Caco-2 (cell line): ENCODE data around the gene SERPINE3. TPM values are rescaled to one million over a fixed set of nuclear protein-coding genes. Genes with fewer than 3 reads are reported as not detected.

Experiments
- BruUV-seq: library from RNA; stranded (reverse); fragments of 400-500 nt; replicated peaks from 2 replicates; lab custom pipeline; 2021; lab: Mats Ljungman, UMichigan
- CTCF ChIA-PET: fragments of 300-600 bp; sonication (Branson Sonifier 250); formaldehyde crosslinking; loops from one replicate; lab custom pipeline; 2022; ENCODE audit warnings: antibody characterized with exemption; lab: Charles Lee
- POLR2A ChIA-PET: fragments of 300-600 bp; sonication (Branson Sonifier 250); formaldehyde crosslinking; loops from one replicate; lab custom pipeline; 2022; ENCODE audit warnings: antibody characterized with exemption; lab: Charles Lee
- DNase-seq, 2 experiments: peaks; one replicate each; pipeline versions ENCODE4 v3.0.0 to v3.0.0-alpha.2; 2020 to 2022
- H3K27me3 ChIP-seq: replicated peaks from 2 replicates; pipeline ENCODE4 v1.6.0; 2011; ENCODE audit warnings: low read length; ENCODE audit not compliant: control insufficient read depth, insufficient read depth
- H3K36me3 ChIP-seq: 2 replicates; pipeline ENCODE4 v1.5.1; 2011; ENCODE audit warnings: low read length; ENCODE audit not compliant: control insufficient read depth, insufficient read depth
- H3K4me1 ChIP-seq: fragments of 250-450 bp; sonication (Bioruptor Pico); 2 replicates; pipeline ENCODE4 v1.5.1; 2020; ENCODE audit warnings: mild to moderate bottlenecking
- H3K4me3 ChIP-seq: 2 replicates; pipeline ENCODE4 v1.5.1; 2011; ENCODE audit warnings: low read depth, mild to moderate bottlenecking, control low read depth, low read length
- H3K9me3 ChIP-seq: fragments of 250-450 bp; sonication (Bioruptor Pico); 2 replicates; pipeline ENCODE4 v1.5.1; 2020; ENCODE audit warnings: mild to moderate bottlenecking, moderate library complexity
- H3K27ac Mint-ChIP-seq: one replicate; pipeline ENCODE4 v1.8.0; 2022; ENCODE audit warnings: mixed read lengths; ENCODE audit not compliant: unreplicated experiment
- H3K27me3 Mint-ChIP-seq: one replicate; pipeline ENCODE4 v1.8.0; 2022; ENCODE audit warnings: mixed read lengths; ENCODE audit not compliant: insufficient read depth, unreplicated experiment
- H3K36me3 Mint-ChIP-seq: one replicate; pipeline ENCODE4 v1.8.0; 2022; ENCODE audit warnings: mild to moderate bottlenecking, mixed read lengths; ENCODE audit not compliant: insufficient read depth, unreplicated experiment
- H3K4me1 Mint-ChIP-seq: one replicate; pipeline ENCODE4 v1.8.0; 2022; ENCODE audit warnings: low read depth, mixed read lengths; ENCODE audit not compliant: unreplicated experiment
- H3K4me3 Mint-ChIP-seq: one replicate; pipeline ENCODE4 v1.8.0; 2022; ENCODE audit warnings: mild to moderate bottlenecking, moderate library complexity, mixed read lengths; ENCODE audit not compliant: unreplicated experiment
- H3K9me3 Mint-ChIP-seq: one replicate; pipeline ENCODE4 v1.8.0; 2022; ENCODE audit warnings: mixed read lengths; ENCODE audit not compliant: unreplicated experiment
- CTCF ChIP-seq, 2 experiments: fragments of 200-600 bp in 1 of 2; IDR thresholded peaks; 1 replicate in 1 of 2; 2 replicates in 1 of 2; pipeline versions ENCODE4 v1.5.1 to v1.8.0; 2011 to 2022; ENCODE audit warnings: antibody characterized with exemption in 1 of 2, control low read depth in 1 of 2, inconsistent platforms in 1 of 2, low read depth in 1 of 2, low read length in 1 of 2, mild to moderate bottlenecking in 1 of 2, moderate library complexity in 1 of 2; ENCODE audit not compliant: insufficient read depth in 1 of 2, severe bottlenecking in 1 of 2, unreplicated experiment in 1 of 2
- intact Hi-C: fragments of 100-400 bp; cut with micrococcal nuclease; formaldehyde crosslinking; loops from one replicate; pipeline ENCODE4 v1.10.0; 2022; ENCODE audit not compliant: unreplicated experiment
- total RNA-seq: library from RNA; stranded (reverse); gene quantifications from 2 replicates; pipeline ENCODE4 v1.2.3, GENCODE V29; 2022

Gene SERPINE3
- total RNA-seq, 1 experiment from 2014 or later = not detected

- Mint-ChIP-seq H3K9me3 (no peaks in the 10 kb centered on the region), H3K4me1 (peaks cover 34% of the 10 kb centered on the region), H3K4me3 (no peak overlapping the region), H3K27ac (no peak overlapping the region), H3K36me3 (peaks cover 62% of the 10 kb centered on the region), H3K27me3 (no peaks in the 10 kb centered on the region)
- Histone ChIP-seq H3K36me3 (peaks cover 2% of the 10 kb centered on the region; the same call in 1 of the 2 replicates), H3K9me3 (no peaks in the 10 kb centered on the region), H3K4me3 (no peak overlapping the region), H3K27me3 (no peaks in the 10 kb centered on the region), H3K4me1 (peaks cover 37% of the 10 kb centered on the region)
- TF ChIP-seq CTCF (IDR thresholded peaks at IDR 0.05; ENCODE audit: insufficient read depth in 1 of 2, low read depth in 1 of 2, low read length in 1 of 2, severe bottlenecking in 1 of 2, unreplicated experiment in 1 of 2) = no peak
- ChIA-PET POLR2A (interaction anchor here (0.6 kb wide), 1 partner anchor 93 kb away, joined by 5 read pairs; no protein-coding TSS in a partner anchor), CTCF (no interaction called here)
- no peak for DNase-seq
- intact Hi-C loops = no loop called here
- BruUV-seq = no TSS peak
Measured at GRCh38 chr13:51360489-51360888, 21.0 kb downstream of the SERPINE3 start.

GRCh38 chr13:51361106-51361505 lies 21.6 kb downstream of the SERPINE3 start:
- peaks cover 27% of the 10 kb centered on the region for H3K4me1 Mint-ChIP-seq
- BruUV-seq = TSS peak; percentile 57
- H3K36me3 Mint-ChIP-seq = peaks cover 62% of the 10 kb centered on the region
- intact Hi-C loops = no loop called here
- Histone ChIP-seq H3K27me3 (no peaks in the 10 kb centered on the region), H3K36me3 (peaks cover 2% of the 10 kb centered on the region; the same call in 1 of the 2 replicates), H3K4me3 (no peak overlapping the region), H3K9me3 (no peaks in the 10 kb centered on the region), H3K4me1 (peaks cover 33% of the 10 kb centered on the region)
- POLR2A ChIA-PET = no interaction called here
- CTCF ChIA-PET = no interaction called here
- H3K4me3 Mint-ChIP-seq = no peak overlapping the region
- H3K27me3 Mint-ChIP-seq = no peaks in the 10 kb centered on the region
- no peak for TF ChIP-seq CTCF (IDR thresholded peaks at IDR 0.05; ENCODE audit: insufficient read depth in 1 of 2, low read depth in 1 of 2, low read length in 1 of 2, severe bottlenecking in 1 of 2, unreplicated experiment in 1 of 2)
- no peak overlapping the region for H3K27ac Mint-ChIP-seq
- H3K9me3 Mint-ChIP-seq = no peaks in the 10 kb centered on the region
- DNase-seq = no peak

GRCh38 chr13:51363625-51364024 lies 24.1 kb downstream of the SERPINE3 start:
- CTCF ChIA-PET = no interaction called here
- peaks cover 51% of the 10 kb centered on the region for H3K36me3 Mint-ChIP-seq
- H3K4me1 Mint-ChIP-seq = peaks cover 19% of the 10 kb centered on the region
- H3K4me1 ChIP-seq = peaks cover 29% of the 10 kb centered on the region
- TF ChIP-seq CTCF (IDR thresholded peaks at IDR 0.05; ENCODE audit: insufficient read depth in 1 of 2, low read depth in 1 of 2, low read length in 1 of 2, severe bottlenecking in 1 of 2, unreplicated experiment in 1 of 2) = no peak
- no peaks in the 10 kb centered on the region for H3K9me3 ChIP-seq
- intact Hi-C loops = no loop called here
- H3K36me3 ChIP-seq = peaks cover 2% of the 10 kb centered on the region; the same call in 1 of the 2 replicates
- BruUV-seq = no TSS peak
- H3K4me3 ChIP-seq = no peak overlapping the region
- H3K4me3 Mint-ChIP-seq = no peak overlapping the region
- H3K9me3 Mint-ChIP-seq = no peaks in the 10 kb centered on the region
- H3K27me3 ChIP-seq = no peaks in the 10 kb centered on the region
- POLR2A ChIA-PET = no interaction called here
- no peak overlapping the region for H3K27ac Mint-ChIP-seq
- H3K27me3 Mint-ChIP-seq = no peaks in the 10 kb centered on the region
- DNase-seq = no peak
